ENCODE measurements around the gene AQP12A. TPM values are rescaled to one million over a fixed set of nuclear protein-coding genes. Genes with fewer than 3 reads are reported as not detected.

Gene AQP12A
- total RNA-seq, 1 experiment from 2014 or later, result not detected

GRCh38 chr2:240646176-240646899, 45.3 kb upstream of the AQP12A start (continued):
- TF ChIP-seq REST (IDR thresholded peaks at IDR 0.05; ENCODE audit: low read depth), result no peak
- no peak for TF ChIP-seq ZFX (IDR thresholded peaks at IDR 0.05)
- TF ChIP-seq POLR2A (IDR thresholded peaks at IDR 0.05; ENCODE audit: borderline replicate concordance, extremely low read depth, insufficient read depth, insufficient read length), result no peak
- no peak for TF ChIP-seq ELF1 (IDR thresholded peaks at IDR 0.05; ENCODE audit: borderline replicate concordance, low read depth)
- TF ChIP-seq EGR1 (IDR thresholded peaks at IDR 0.05; ENCODE audit: low read depth), result no peak
- TF ChIP-seq SRF (IDR thresholded peaks at IDR 0.05; ENCODE audit: low read depth), result no peak
- TF ChIP-seq JUND (IDR thresholded peaks at IDR 0.05), result no peak

- H3K36me3 ChIP-seq (ENCODE audit: control insufficient read depth in 1 of 2, insufficient read depth in 2 of 2, low read length in 2 of 2), result no peaks in the 10 kb centered on the region
- H4K20me1 ChIP-seq (ENCODE audit: insufficient read depth), result no peaks in the 10 kb centered on the region
- TF ChIP-seq EZH2phosphoT487 (IDR thresholded peaks at IDR 0.05; ENCODE audit: borderline replicate concordance) (no peak), SRF (IDR thresholded peaks at IDR 0.05; ENCODE audit: low read depth) (no peak), JUND (IDR thresholded peaks at IDR 0.05) (no peak), CBX3 (IDR thresholded peaks at IDR 0.05; ENCODE audit: low read depth) (no peak), RAD21 (IDR thresholded peaks at IDR 0.05; ENCODE audit: low read depth) (no peak), ZFX (IDR thresholded peaks at IDR 0.05) (no peak)
- no peak overlapping the region for H3K4me2 ChIP-seq (ENCODE audit: low read length)
- no peak overlapping the region for H3K4me3 ChIP-seq (replicated peaks in 1 of 2; ENCODE audit: low read depth in 1 of 2, low read length in 2 of 2)
- no peak overlapping the region for H2AFZ ChIP-seq (ENCODE audit: low read depth, low read length, poor library complexity, severe bottlenecking)
- intact Hi-C loops (cut with micrococcal nuclease), result no loop called here
- ATAC-seq (no peak), DNase-seq (ENCODE audit: low read depth, low spot score) (no peak)
- POLR2A ChIA-PET, result no interaction called here
- H3K9ac ChIP-seq (ENCODE audit: low read length), result no peak overlapping the region
- H3K9me2 ChIP-seq (ENCODE audit: insufficient read depth), result no peaks in the 10 kb centered on the region
- H3K79me2 ChIP-seq (ENCODE audit: insufficient read depth, low read length), result no peaks in the 10 kb centered on the region
- no TSS peak for BruUV-seq (replicated peaks)
- RAD21 ChIA-PET (ENCODE audit: low non-redundant PET in 1 of 2, low total read pairs in 2 of 2, uncharacterized antibody in 2 of 2, unreplicated experiment in 2 of 2), result no interaction called here
- no peaks in the 10 kb centered on the region; a peak in 1 of 4 replicates for H3K9me3 ChIP-seq (ENCODE audit: control insufficient read depth in 1 of 2, insufficient read depth in 1 of 2, low read depth in 1 of 2, low read length in 2 of 2)
- peaks cover 20% of the 10 kb centered on the region for H3K27me3 ChIP-seq (ENCODE audit: insufficient read depth, low read length)
- no peaks in the 10 kb centered on the region for H3K4me1 ChIP-seq (ENCODE audit: control insufficient read depth in 1 of 2, insufficient read depth in 2 of 2, low read length in 2 of 2)
- no peak overlapping the region for H3K27ac ChIP-seq (ENCODE audit: low read depth, low read length)
- CTCF ChIA-PET, result no interaction called here
Measured at GRCh38 chr2:240646900-240647502, 44.7 kb upstream of the AQP12A start.

Data from HCT116 (cell line).